GM19324 (cell line): Measurements from ENCODE around the gene SNTN.

Source experiments
- ATAC-seq: cut with Tn5 transposase; IDR thresholded peaks from one replicate; pipeline ENCODE4 v1.9.1; 2021; ENCODE audit warnings: mild to moderate bottlenecking, moderate library complexity; ENCODE audit not compliant: unreplicated experiment, low FRiP score

Gene SNTN

DNA sequence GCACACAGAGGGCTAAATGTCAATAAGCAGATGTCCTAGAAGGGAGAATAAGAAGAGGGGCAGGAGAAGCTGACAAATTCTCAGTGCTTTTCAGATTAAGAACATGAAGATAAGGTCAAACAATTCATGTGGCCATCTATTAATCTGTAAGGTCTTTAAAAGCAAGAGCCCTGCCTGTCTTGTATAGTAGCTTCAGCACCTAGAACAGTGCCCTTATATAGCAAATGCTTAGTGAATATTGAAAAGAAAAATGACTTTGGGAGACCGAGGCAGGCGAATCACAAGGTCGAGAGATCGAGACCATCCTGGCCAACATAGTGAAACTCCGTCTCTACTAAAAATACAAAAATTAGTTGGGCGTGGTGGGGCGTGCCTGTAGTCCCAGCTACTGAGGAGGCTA, 18.1 kb downstream of the SNTN start:
- ATAC-seq = no peak

DNA sequence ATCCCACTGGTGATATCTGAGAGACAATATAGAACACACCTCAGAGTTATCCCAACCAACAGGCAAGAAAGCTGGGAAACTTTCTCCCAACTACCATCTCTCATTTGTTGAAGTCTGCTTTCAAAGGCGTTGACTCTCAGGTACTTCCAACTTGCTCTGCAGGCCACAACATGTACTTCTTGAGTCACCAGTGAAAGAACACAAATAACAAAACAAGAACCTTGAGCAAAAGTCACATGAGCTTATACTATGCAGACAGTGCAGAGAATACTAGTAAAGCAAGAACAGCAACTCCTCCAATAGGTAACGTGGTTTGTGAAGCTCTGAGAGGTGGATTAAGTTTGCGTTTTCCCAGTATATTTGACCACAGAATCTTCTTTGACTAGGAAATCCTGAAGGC, 20.6 kb downstream of the SNTN start:
- no peak for ATAC-seq

GRCh38 chr3:63674586-63674985, 22.1 kb downstream of the SNTN start:
- no peak for ATAC-seq

DNA sequence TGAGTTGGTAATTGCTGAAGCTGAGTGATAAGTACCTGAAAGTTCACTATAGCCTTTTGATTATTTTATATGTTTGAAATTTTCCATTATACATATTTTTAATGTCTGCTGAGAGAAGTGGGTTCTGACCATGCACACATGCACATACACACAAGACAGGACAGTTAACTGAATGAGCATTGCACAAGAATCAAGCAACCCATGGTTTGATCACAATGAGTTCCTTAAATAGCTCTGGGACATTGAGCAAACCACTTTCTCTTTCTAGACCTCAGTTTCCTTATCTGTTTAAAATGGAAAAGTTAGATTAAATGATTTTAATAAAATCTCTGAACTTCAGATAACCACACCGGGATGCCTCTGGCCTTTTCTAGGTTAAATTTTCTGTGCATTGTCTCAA, 26.7 kb downstream of the SNTN start:
- ATAC-seq = no peak

DNA sequence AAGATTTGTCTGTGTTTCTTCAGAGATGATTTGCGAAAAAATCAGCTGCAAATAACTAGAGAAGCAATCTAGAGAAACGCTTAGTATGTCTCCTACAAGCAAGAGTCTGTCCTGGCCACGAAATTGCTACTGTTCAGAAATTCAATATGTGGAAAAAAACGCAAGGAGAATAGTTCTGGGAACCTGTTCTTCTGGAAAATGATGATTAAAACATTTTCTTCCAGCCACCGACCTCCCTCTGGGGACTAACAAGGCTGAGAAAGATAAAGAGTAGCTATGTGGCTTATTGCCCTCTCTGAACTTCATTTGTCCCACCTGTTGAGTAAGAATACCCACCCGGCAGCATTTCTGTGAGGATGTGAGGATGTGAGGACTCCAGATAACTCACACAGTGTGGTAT, 31.6 kb downstream of the SNTN start:
- no peak for ATAC-seq

DNA sequence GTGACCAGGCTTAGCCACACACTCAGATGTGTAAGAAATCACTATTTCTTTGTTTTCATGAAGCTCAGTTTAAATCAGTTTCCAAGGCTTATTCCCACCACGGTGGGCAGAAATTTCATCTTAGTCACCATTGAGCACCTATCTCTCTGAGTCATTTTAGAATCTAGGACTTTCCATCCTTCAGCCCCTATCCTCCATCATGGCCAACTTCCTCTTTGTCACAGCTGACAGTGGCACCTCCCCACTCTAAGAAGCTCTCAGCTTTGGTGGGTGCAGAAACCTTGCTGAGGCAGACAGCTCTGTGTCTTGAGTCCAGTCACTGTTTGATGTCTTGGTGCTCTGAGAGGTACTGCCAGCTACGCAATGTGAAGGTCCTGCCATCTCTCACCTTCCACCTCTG, 32.9 kb downstream of the SNTN start:
- ATAC-seq = no peak

- no peak for ATAC-seq
These were observed 35.1 kb downstream of the SNTN start for GRCh38 chr3:63687278-63688225.

DNA sequence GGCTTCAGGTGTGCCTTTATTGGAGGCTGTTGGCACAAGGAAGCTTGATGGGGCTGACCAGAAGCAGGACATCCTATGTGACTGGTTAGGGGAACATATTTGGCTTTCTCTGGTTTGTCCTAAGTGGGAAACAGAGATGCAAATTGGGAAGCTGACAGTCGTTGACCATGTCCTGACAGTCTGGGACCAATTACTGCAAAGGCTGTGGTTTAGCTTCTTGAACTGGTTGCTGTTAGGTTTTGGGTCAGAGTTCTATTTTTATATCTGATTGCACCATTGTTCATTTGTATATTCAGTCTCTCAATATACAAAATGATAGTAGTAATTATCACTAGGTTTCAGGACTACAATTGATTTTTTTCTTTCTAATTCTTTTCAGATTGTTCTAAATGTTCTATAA, 36.8 kb downstream of the SNTN start:
- ATAC-seq = no peak

- ATAC-seq = no peak
These were observed 40.9 kb downstream of the SNTN start for GRCh38 chr3:63693351-63693750.

DNA sequence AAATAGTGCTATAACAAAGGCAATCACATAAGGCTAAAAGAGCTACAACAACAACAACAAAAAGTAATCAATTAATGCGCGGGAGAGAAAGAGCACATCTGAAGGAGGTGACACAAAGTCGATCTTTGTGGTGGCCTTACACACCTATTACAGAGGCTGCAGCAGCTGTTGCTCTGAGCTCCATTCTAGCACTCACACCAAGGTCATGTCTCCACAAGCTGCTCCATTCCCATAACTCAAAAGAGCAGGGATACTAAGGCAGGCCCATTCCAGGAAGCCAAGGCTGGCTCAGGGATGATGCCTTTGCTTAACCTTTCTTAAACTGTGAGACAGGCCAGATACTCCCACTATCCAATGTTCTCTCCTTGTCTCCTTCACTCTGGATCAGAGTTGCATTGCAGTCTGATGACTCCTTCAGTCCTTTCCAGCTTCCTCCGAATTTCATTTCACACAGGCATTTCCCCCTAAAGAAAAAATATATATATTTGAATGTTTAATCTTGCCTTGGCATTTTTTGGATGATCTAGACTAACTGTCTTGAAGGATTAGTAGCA, 52.7 kb downstream of the SNTN start:
- no peak for ATAC-seq

GRCh38 chr3:63706321-63707085, 54.0 kb downstream of the SNTN start:
- ATAC-seq = no peak

DNA sequence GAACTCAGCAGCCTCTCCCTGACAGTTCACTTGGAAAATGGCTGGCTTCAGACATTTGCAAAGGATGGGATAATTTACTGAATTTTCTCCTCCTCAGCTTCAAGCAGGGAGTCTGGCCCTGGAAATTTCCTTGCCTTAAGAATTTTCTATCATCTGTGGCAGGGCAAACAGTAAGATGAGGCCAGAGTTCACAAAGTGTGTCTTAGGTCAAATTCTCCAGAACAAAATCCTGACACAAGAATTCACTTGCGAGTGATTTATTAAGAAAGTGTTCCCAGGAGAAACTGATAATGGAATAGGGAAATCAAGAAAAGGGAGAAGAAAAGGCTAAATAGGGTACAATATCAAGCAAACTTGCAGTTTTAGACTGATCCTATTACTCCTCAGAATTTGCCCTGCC, 55.3 kb downstream of the SNTN start:
- ATAC-seq = no peak

- no peak for ATAC-seq
These were observed 57.1 kb downstream of the SNTN start for GRCh38 chr3:63709576-63709975.
